BE2C (cell line): ENCODE measurements around the gene MPV17L2.
A peak's percentile ranks its signal among the peaks of the same experiment; 100 is the strongest.
"Not testable (repeated sequence)": the region's sequence is repeated elsewhere in the genome, so short reads cannot be mapped to it uniquely, and the experiment has no call there.

ENCODE experiments used
- DNase-seq: peaks from one replicate; pipeline ENCODE4 v3.0.0-alpha.2; 2020
- H3K27me3 ChIP-seq: fragments of 250-450 bp; sonication (Bioruptor Pico); 2 replicates; pipeline ENCODE4 v1.5.1; 2020; ENCODE audit warnings: mild to moderate bottlenecking
- H3K36me3 ChIP-seq: fragments of 250-450 bp; sonication (Bioruptor Pico); 2 replicates; pipeline ENCODE4 v1.5.1; 2020; ENCODE audit warnings: mild to moderate bottlenecking
- H3K4me1 ChIP-seq: fragments of 250-450 bp; sonication (Bioruptor Pico); 2 replicates; pipeline ENCODE4 v1.5.1; 2020
- H3K4me3 ChIP-seq: 2 replicates; pipeline ENCODE4 v1.5.1; 2011; ENCODE audit warnings: low read depth, low read length
- H3K9me3 ChIP-seq: fragments of 250-450 bp; sonication (Bioruptor Pico); 2 replicates; pipeline ENCODE4 v1.5.1; 2020
- TF ChIP-seq, protein P1 (sequence below): IDR thresholded peaks from 2 replicates; pipeline ENCODE4 v1.5.1; 2012; ENCODE audit warnings: mild to moderate bottlenecking, low read depth, low read length

Gene MPV17L2

DNA sequence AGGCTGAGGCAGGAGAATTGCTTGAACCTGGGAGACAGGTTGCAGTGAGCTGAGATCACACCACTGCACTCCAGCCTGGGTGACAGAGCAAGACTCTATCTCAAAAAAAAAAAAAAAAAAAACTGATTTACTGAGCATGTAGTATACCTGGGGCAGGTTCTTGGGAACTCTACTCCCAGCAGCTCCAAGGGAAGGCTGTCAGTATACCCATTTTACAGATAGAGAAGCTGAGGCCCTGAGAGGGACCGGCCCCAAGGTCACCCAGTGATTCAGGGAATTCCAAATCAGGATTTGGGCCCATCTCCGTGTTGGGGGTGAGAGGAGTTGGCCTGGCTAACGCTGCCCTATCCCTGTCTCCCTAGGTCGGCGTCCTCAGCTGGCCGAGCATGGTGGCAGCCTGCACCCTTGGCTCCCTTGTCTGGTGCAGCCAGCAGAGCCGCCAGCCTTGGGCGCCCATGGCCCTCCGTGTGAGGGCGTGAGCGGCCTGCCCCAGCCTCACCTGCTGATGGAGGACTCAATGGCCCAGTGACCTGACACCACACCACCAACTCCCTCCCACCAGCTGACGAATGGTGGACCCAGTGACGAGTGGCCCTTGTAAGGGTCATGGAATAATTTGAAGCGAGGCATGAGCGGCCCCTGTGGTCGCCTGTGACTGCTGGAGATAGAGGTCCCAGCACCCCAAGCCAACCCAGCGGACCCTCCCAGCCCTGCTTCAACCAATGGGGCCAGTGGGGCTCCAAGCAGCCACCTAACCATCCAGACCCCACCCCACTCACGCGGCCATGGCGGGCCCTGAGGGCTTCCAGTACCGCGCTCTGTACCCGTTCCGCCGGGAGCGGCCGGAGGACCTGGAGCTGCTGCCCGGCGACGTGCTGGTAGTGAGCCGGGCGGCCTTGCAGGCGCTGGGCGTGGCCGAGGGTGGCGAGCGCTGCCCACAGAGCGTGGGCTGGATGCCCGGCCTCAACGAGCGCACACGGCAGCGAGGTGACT is 37.6 kb upstream of the MPV17L2 start:
- H3K36me3 ChIP-seq: peaks cover 25% of the 10 kb centered on the region
- H3K9me3 ChIP-seq: no peaks in the 10 kb centered on the region
- no peak overlapping the region for H3K4me3 ChIP-seq
- DNase-seq: no peak
- H3K27me3 ChIP-seq: no peaks in the 10 kb centered on the region
- TF ChIP-seq, protein P1, sequence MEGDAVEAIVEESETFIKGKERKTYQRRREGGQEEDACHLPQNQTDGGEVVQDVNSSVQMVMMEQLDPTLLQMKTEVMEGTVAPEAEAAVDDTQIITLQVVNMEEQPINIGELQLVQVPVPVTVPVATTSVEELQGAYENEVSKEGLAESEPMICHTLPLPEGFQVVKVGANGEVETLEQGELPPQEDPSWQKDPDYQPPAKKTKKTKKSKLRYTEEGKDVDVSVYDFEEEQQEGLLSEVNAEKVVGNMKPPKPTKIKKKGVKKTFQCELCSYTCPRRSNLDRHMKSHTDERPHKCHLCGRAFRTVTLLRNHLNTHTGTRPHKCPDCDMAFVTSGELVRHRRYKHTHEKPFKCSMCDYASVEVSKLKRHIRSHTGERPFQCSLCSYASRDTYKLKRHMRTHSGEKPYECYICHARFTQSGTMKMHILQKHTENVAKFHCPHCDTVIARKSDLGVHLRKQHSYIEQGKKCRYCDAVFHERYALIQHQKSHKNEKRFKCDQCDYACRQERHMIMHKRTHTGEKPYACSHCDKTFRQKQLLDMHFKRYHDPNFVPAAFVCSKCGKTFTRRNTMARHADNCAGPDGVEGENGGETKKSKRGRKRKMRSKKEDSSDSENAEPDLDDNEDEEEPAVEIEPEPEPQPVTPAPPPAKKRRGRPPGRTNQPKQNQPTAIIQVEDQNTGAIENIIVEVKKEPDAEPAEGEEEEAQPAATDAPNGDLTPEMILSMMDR: no peak
- peaks cover 22% of the 10 kb centered on the region for H3K4me1 ChIP-seq

DNA sequence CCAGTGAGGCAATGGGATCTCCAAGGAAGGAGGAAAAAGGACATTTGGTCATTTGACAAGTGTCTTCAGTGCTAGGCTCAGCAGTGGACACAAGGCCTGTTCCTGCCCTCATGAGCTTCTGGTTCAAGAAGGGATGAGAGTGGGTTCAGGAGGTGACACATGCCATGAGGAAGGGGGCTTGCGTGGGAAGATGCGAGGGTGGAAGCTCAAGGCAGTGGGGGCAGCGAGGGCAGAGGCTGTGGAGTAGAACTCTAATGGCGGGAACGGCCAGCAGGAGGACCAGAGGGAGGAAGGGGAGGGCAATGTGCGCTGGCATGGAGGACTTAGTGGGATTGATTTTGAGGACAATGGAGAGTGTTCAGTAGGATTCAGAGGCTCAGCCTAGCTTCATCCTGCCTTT is 36.8 kb upstream of the MPV17L2 start:
- Histone ChIP-seq H3K4me3 (no peak overlapping the region), H3K4me1 (peaks cover 22% of the 10 kb centered on the region), H3K27me3 (no peaks in the 10 kb centered on the region), H3K9me3 (no peaks in the 10 kb centered on the region), H3K36me3 (peaks cover 30% of the 10 kb centered on the region)
- TF ChIP-seq, protein P1: no peak
- no peak for DNase-seq

DNA sequence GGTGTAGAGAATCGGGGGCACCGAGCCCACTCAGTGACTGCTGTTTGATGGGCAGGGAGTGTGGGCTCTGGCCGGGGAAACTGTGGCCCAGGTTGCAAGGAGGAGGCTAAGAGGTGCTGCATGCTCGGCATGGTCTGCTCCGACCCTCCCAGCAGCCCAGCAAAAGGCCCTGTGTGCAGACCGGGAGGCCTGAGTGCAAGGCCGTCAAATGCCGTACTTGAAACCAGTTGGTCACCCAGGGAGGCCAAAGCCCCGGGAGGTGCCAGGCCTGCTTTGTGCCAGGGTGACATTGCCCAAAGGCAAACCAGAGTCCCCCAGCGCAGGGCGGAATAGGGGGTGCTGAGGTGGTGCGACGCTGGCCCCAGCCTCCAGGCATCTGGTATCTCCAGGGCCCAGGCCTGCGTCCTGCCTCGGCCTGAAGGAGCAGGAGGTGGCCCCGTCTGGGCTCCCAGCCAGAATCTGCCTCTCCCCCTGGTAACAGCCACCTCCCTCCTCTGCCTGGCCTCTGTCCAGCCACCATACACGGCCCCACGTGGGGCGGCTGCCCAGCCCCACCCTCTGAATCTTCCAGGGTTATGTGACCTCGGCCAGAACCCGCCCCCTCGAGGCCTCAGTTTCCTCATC is 36.1 kb upstream of the MPV17L2 start:
- H3K4me1 ChIP-seq: peaks cover 20% of the 10 kb centered on the region
- TF ChIP-seq, protein P1: no peak
- no peaks in the 10 kb centered on the region for H3K9me3 ChIP-seq
- no peaks in the 10 kb centered on the region for H3K27me3 ChIP-seq
- H3K36me3 ChIP-seq: peaks cover 35% of the 10 kb centered on the region
- peak; percentile 98 for DNase-seq
- H3K4me3 ChIP-seq: peak overlapping the region; percentile 31

DNA sequence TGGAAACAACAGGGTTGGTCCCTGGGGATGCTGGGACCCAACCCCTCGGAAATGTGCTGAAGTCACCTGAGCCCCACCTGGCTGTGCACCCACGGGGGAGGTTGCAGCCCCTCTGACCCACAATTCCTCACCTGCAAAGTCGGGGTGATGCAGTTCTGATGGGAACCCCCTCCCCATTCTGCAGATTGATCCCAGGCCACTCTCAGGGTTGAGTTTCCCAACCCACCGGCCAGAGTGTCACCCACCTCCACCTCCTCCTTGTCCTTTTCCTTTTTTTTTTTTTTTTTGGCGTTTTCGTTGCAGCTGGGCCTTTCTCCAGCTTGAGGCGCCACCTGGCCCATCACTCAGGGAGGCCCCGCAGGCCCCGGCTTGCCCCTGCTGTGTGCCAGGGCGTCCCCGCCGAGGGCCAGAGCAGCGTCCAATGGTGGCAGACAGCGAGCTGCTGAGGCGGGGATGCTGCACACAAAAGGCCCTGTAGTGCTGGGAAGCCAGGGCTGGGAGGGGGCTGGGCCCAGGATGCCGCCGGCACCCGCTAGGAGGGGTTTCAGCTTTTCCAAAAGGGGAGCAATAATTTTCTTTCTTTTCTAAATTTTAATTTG is 35.5 kb upstream of the MPV17L2 start:
- TF ChIP-seq, protein P1: no peak
- peaks cover 20% of the 10 kb centered on the region for H3K4me1 ChIP-seq
- DNase-seq: peak; percentile 92

DNA sequence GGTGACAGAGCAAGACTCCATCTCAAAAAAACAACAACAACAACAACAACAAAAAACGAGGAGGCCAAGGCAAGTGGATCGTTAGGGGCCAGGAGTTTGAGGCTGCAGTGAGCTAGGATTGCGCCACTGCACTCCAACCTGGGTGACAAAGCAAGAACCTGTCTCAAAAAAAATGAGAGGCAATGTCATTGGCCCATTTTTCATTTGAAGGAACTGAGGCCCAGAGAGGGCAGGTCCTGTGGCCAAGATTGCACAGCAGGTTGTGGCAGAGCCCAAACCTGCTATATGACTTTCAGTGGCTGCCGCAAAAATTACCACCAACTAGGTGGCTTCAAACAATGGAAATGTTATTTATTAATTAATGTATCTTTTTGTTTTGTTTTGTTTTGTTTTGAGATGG is 34.6 kb upstream of the MPV17L2 start:
- peaks cover 47% of the 10 kb centered on the region for H3K36me3 ChIP-seq
- TF ChIP-seq, protein P1: no peak
- peaks cover 20% of the 10 kb centered on the region for H3K4me1 ChIP-seq

More for the DNA sequence above, 35.5 kb upstream of the MPV17L2 start:
- Histone ChIP-seq H3K9me3 (no peaks in the 10 kb centered on the region), H3K27me3 (no peaks in the 10 kb centered on the region), H3K36me3 (peaks cover 40% of the 10 kb centered on the region), H3K4me3 (peak overlapping the region; percentile 31)

DNA sequence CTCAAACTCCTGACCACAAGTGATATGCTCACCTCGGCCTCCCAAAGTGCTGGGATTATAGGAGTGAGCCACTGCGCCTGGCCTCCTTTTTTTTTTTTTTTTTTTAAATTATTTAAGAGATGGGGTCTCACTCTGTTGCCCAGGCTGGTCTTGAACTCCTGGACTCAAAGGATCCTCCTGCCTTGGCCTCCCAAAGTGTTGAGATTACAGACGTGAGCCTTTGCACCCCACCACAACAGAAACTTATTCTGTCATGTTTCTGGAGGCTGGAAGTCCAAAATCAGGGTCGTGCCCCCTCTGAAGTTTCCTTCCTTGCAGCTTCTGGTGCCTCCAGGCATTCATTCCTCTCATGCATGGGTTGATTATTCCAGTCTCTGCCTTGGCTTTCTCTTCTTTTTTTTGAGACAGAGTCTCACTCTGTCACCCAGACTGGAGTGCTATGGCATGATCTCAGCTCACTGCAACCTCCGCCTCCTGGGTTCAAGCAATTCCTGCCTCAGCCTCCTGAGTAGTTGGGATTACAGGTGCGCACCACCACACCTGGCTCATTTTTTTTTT is 33.9 kb upstream of the MPV17L2 start:
- not testable (repeated sequence) for DNase-seq, H3K9me3 ChIP-seq, H3K4me3 ChIP-seq, H3K27me3 ChIP-seq
- H3K36me3 ChIP-seq: peaks cover 51% of the 10 kb centered on the region
- H3K4me1 ChIP-seq: peaks cover 20% of the 10 kb centered on the region

More for the DNA sequence above, 34.6 kb upstream of the MPV17L2 start:
- DNase-seq: no peak
- Histone ChIP-seq H3K4me3 (no peak overlapping the region), H3K27me3 (no peaks in the 10 kb centered on the region), H3K9me3 (no peaks in the 10 kb centered on the region)
